ENCODE data around the gene SHISAL2B.
"Not testable (repeated sequence)": the region's sequence is repeated elsewhere in the genome, so short reads cannot be mapped to it uniquely, and the experiment has no call there.

The SHISAL2B gene

GRCh38 chr5:64653766-64654560 is 36.3 kb upstream of the SHISAL2B start:
- H3K9ac ChIP-seq: no peak overlapping the region
- TF ChIP-seq, protein P1, sequence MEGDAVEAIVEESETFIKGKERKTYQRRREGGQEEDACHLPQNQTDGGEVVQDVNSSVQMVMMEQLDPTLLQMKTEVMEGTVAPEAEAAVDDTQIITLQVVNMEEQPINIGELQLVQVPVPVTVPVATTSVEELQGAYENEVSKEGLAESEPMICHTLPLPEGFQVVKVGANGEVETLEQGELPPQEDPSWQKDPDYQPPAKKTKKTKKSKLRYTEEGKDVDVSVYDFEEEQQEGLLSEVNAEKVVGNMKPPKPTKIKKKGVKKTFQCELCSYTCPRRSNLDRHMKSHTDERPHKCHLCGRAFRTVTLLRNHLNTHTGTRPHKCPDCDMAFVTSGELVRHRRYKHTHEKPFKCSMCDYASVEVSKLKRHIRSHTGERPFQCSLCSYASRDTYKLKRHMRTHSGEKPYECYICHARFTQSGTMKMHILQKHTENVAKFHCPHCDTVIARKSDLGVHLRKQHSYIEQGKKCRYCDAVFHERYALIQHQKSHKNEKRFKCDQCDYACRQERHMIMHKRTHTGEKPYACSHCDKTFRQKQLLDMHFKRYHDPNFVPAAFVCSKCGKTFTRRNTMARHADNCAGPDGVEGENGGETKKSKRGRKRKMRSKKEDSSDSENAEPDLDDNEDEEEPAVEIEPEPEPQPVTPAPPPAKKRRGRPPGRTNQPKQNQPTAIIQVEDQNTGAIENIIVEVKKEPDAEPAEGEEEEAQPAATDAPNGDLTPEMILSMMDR (IDR thresholded peaks at IDR 0.05): no peak
- H3K4me2 ChIP-seq (ENCODE audit: low read length): no peak overlapping the region
- no peaks in the 10 kb centered on the region for H3K36me3 ChIP-seq (ENCODE audit: control insufficient read depth, insufficient read depth, low read length)
- no peaks in the 10 kb centered on the region for H3K4me1 ChIP-seq
- H3K27ac ChIP-seq: no peak overlapping the region
- H3K27me3 ChIP-seq (ENCODE audit: control insufficient read depth, insufficient read depth, low read length): no peaks in the 10 kb centered on the region
- H3K79me2 ChIP-seq: no peaks in the 10 kb centered on the region
- H3K9me3 ChIP-seq (ENCODE audit: control insufficient read depth, low read length): no peaks in the 10 kb centered on the region
- H3K4me3 ChIP-seq (ENCODE audit: low read depth, low read length): no peak overlapping the region
- H2AFZ ChIP-seq: no peak overlapping the region

- no peaks in the 10 kb centered on the region for H3K79me2 ChIP-seq
These were observed 35.8 kb upstream of the SHISAL2B start for GRCh38 chr5:64654561-64654938.

DNA sequence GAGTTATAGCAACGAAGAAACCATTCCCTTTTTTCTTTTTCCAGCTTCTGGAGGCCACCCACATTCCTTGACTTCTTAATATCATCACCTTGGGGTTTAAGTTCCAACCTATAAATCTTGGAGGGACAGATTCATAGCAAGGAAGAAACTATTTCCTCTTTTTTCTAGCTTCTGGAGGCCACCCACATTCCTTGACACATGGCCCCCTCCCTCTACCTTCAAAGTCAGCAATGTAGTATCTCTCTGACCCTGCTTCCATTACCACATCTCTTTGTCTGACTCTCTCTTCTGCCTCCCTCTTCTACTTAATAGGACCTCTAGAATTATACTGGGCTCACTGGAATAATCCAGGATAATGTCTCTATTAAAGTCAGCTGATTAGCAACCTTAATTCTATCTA is 34.7 kb upstream of the SHISAL2B start:
- TF ChIP-seq, protein P1 (IDR thresholded peaks at IDR 0.05): no peak
- H2AFZ ChIP-seq: no peak overlapping the region

More at GRCh38 chr5:64654561-64654938, 35.8 kb upstream of the SHISAL2B start:
- Histone ChIP-seq H3K4me1 (no peaks in the 10 kb centered on the region), H3K4me2 (ENCODE audit: low read length) (no peak overlapping the region), H3K27me3 (ENCODE audit: control insufficient read depth, insufficient read depth, low read length) (no peaks in the 10 kb centered on the region), H3K27ac (no peak overlapping the region), H3K9me3 (ENCODE audit: control insufficient read depth, low read length) (no peaks in the 10 kb centered on the region), H3K4me3 (ENCODE audit: low read depth, low read length) (no peak overlapping the region), H2AFZ (no peak overlapping the region), H3K9ac (no peak overlapping the region), H3K36me3 (ENCODE audit: control insufficient read depth, insufficient read depth, low read length) (no peaks in the 10 kb centered on the region)
- TF ChIP-seq, protein P1 (IDR thresholded peaks at IDR 0.05): no peak

DNA sequence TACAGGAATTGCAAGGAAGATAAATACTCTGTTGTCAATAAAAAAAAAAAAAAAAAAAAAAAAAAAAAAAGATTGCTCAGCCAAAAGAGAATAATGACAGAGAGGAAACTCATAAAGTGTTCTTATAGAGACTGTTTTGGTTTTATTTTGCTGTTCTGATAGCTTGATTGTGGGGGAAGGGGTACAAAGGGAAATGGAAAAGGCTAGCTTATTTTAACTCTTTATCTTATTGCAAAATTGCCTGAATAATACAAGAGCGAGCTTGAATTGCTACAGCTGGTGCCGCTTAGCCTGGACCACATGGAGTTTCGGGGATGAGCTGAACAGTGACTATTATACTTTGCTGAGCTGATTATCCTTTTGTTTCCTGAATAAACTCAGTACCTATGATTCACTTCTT is 31.0 kb upstream of the SHISAL2B start:
- Histone ChIP-seq H2AFZ (no peak overlapping the region), H3K27me3 (ENCODE audit: control insufficient read depth, insufficient read depth, low read length) (no peaks in the 10 kb centered on the region), H3K36me3 (ENCODE audit: control insufficient read depth, insufficient read depth, low read length) (no peaks in the 10 kb centered on the region), H3K4me3 (ENCODE audit: low read depth, low read length) (no peak overlapping the region), H3K4me2 (ENCODE audit: low read length) (no peak overlapping the region), H3K79me2 (no peaks in the 10 kb centered on the region), H3K4me1 (no peaks in the 10 kb centered on the region), H3K9ac (no peak overlapping the region), H3K9me3 (ENCODE audit: control insufficient read depth, low read length) (no peaks in the 10 kb centered on the region), H3K27ac (no peak overlapping the region)
- TF ChIP-seq, protein P1 (IDR thresholded peaks at IDR 0.05): no peak

More for the DNA sequence above, 34.7 kb upstream of the SHISAL2B start:
- no peaks in the 10 kb centered on the region for H3K79me2 ChIP-seq
- H3K4me2 ChIP-seq (ENCODE audit: low read length): no peak overlapping the region
- H3K27me3 ChIP-seq (ENCODE audit: control insufficient read depth, insufficient read depth, low read length): no peaks in the 10 kb centered on the region
- H3K36me3 ChIP-seq (ENCODE audit: control insufficient read depth, insufficient read depth, low read length): no peaks in the 10 kb centered on the region
- H3K4me1 ChIP-seq: no peaks in the 10 kb centered on the region
- H3K4me3 ChIP-seq (ENCODE audit: low read depth, low read length): no peak overlapping the region
- H3K9me3 ChIP-seq (ENCODE audit: control insufficient read depth, low read length): no peaks in the 10 kb centered on the region
- no peak overlapping the region for H3K27ac ChIP-seq
- no peak overlapping the region for H3K9ac ChIP-seq

DNA sequence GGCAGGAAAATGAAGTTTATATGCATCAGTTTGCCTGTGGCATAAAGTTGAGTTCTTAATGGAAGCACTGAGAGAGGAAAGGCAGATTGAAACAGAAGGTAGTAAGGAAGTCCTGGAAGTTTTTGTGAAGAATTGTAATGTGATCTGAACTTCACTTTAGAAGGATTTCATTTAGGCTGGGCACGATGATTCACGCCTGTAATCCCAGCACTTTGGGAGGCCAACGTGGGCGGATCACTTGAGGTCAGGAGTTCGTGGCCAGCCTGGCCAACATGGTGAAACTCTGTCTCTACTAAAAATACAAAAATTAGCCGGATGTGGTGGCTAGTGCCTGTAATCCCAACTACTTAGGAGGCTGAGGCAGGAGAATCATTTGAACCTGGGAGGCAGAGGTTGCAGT is 27.1 kb upstream of the SHISAL2B start:
- H3K4me3 ChIP-seq (ENCODE audit: low read depth, low read length); H3K27me3 ChIP-seq (ENCODE audit: control insufficient read depth, insufficient read depth, low read length); H3K79me2 ChIP-seq; H2AFZ ChIP-seq; H3K36me3 ChIP-seq (ENCODE audit: control insufficient read depth, insufficient read depth, low read length); H3K9ac ChIP-seq; H3K27ac ChIP-seq; H3K4me2 ChIP-seq (ENCODE audit: low read length); H3K9me3 ChIP-seq (ENCODE audit: control insufficient read depth, low read length); H3K4me1 ChIP-seq: not testable (repeated sequence)
